Neuronal stem cell (in vitro differentiated cells): Measurements from ENCODE around the gene ZNF221.

Experiments
- DNase-seq: peaks from one replicate; pipeline ENCODE4 v3.0.0-alpha.2; 2013; ENCODE audit warnings: low spot score
- H2AFZ ChIP-seq: one replicate; pipeline ENCODE4 v1.6.1; 2013; ENCODE audit warnings: mild to moderate bottlenecking, low read length, inconsistent platforms
- H2AK5ac ChIP-seq: 2 replicates; pipeline ENCODE4 v1.6.1; 2013; ENCODE audit warnings: low read depth, mild to moderate bottlenecking, inconsistent platforms, low read length, moderate library complexity, mixed read lengths
- H2BK120ac ChIP-seq: 2 replicates; pipeline ENCODE4 v1.6.1; 2013; ENCODE audit warnings: low read depth, mild to moderate bottlenecking, inconsistent platforms, low read length, moderate library complexity, mixed read lengths
- H2BK12ac ChIP-seq: one replicate; pipeline ENCODE4 v1.6.1; 2013; ENCODE audit warnings: low read length, inconsistent platforms
- H2BK15ac ChIP-seq: 2 replicates; pipeline ENCODE4 v1.6.1; 2013; ENCODE audit warnings: mild to moderate bottlenecking, low read length, inconsistent platforms, mixed read lengths
- H2BK5ac ChIP-seq: one replicate; pipeline ENCODE4 v1.6.1; 2013; ENCODE audit warnings: inconsistent platforms, mild to moderate bottlenecking, low read length, moderate library complexity
- H3K14ac ChIP-seq: one replicate; pipeline ENCODE4 v1.6.1; 2013; ENCODE audit warnings: low read length, inconsistent platforms
- H3K18ac ChIP-seq: 2 replicates; pipeline ENCODE4 v1.6.1; 2013; ENCODE audit warnings: low read length, inconsistent platforms
- H3K23ac ChIP-seq: 2 replicates; pipeline ENCODE4 v1.6.1; 2013; ENCODE audit warnings: low read depth, mild to moderate bottlenecking, mixed read lengths, low read length, inconsistent platforms; ENCODE audit not compliant: poor library complexity
- H3K27ac ChIP-seq: replicated peaks from 3 replicates; pipeline ENCODE4 v1.5.1; 2013; ENCODE audit warnings: low read length, inconsistent platforms
- H3K27me3 ChIP-seq, 3 experiments: 2 replicates each; pipeline ENCODE4 v1.6.1; 2013; ENCODE audit warnings: low read length in 3 of 3, mild to moderate bottlenecking in 2 of 3, inconsistent platforms in 1 of 3, low read depth in 1 of 3, mixed read lengths in 1 of 3, moderate library complexity in 1 of 3; ENCODE audit not compliant: control insufficient read depth in 3 of 3, insufficient read depth in 3 of 3
- H3K36me3 ChIP-seq, 2 donors: replicated peaks in 1 of 2; 2 replicates each; pipeline ENCODE4 v1.6.1; 2013; ENCODE audit warnings: low read length in 2 of 2; ENCODE audit not compliant: control insufficient read depth in 2 of 2, insufficient read depth in 2 of 2
- H3K4ac ChIP-seq: 2 replicates; pipeline ENCODE4 v1.6.1; 2013; ENCODE audit warnings: inconsistent platforms, mild to moderate bottlenecking, low read length, moderate library complexity
- H3K4me1 ChIP-seq, 2 donors: 1 replicate in 1 of 2; 2 replicates in 1 of 2; pipeline ENCODE4 v1.6.1; 2013; ENCODE audit warnings: low read length in 2 of 2, low read depth in 1 of 2; ENCODE audit not compliant: control insufficient read depth in 2 of 2, insufficient read depth in 1 of 2
- H3K4me2 ChIP-seq: one replicate; pipeline ENCODE4 v1.6.1; 2013; ENCODE audit warnings: mild to moderate bottlenecking, low read length, inconsistent platforms; ENCODE audit not compliant: insufficient read depth, poor library complexity, severe bottlenecking
- H3K4me3 ChIP-seq, 2 donors: 2 replicates each; pipeline ENCODE4 v1.5.1; 2013; ENCODE audit warnings: low read length in 2 of 2, mild to moderate bottlenecking in 2 of 2, inconsistent platforms in 1 of 2, moderate library complexity in 1 of 2
- H3K79me1 ChIP-seq: one replicate; pipeline ENCODE4 v1.6.1; 2013; ENCODE audit warnings: low read depth, mild to moderate bottlenecking, inconsistent platforms, low read length, moderate library complexity
- H3K9ac ChIP-seq: one replicate; pipeline ENCODE4 v1.6.1; 2013; ENCODE audit warnings: mild to moderate bottlenecking, low read depth, low read length, inconsistent platforms; ENCODE audit not compliant: poor library complexity
- H3K9me3 ChIP-seq, 2 donors: replicated peaks in 1 of 2; 2 replicates each; pipeline versions ENCODE3 to v1.6.1; 2013; ENCODE audit warnings: low read length in 2 of 2, mild to moderate bottlenecking in 2 of 2, inconsistent platforms in 1 of 2, low read depth in 1 of 2, mixed read lengths in 1 of 2, moderate library complexity in 1 of 2; ENCODE audit not compliant: control insufficient read depth in 2 of 2, insufficient read depth in 1 of 2
- H4K8ac ChIP-seq: one replicate; pipeline ENCODE4 v1.6.1; 2013; ENCODE audit warnings: low read depth, mild to moderate bottlenecking, inconsistent platforms, low read length, moderate library complexity
- H4K91ac ChIP-seq: one replicate; pipeline ENCODE4 v1.6.1; 2013; ENCODE audit warnings: low read length, low read depth, mild to moderate bottlenecking, inconsistent platforms; ENCODE audit not compliant: poor library complexity
- WGBS, 2 donors: extraction: QIAGEN DNeasy Blood & Tissue Kit; methylation state at CpG; one replicate each; pipeline ENCODE4 v1.1.7; 2013; ENCODE audit warnings: missing lambda C conversion rate in 2 of 2, mixed read lengths in 1 of 2; ENCODE audit not compliant: insufficient read length in 2 of 2, insufficient replicate concordance in 1 of 2; ENCODE audit errors: extremely low coverage in 2 of 2; 5-methylcytosine and 5-hydroxymethylcytosine counted together

ZNF221 gene

GRCh38 chr19:43934055-43934984, 16.7 kb upstream of the ZNF221 start:
- no peaks in the 10 kb centered on the region for H3K79me1 ChIP-seq
- no peak overlapping the region for H3K4ac ChIP-seq
- H3K27ac ChIP-seq: no peak overlapping the region
- peak overlapping the region; percentile 97 for H2AFZ ChIP-seq
- no peak overlapping the region for H2AK5ac ChIP-seq
- no peak overlapping the region for H4K91ac ChIP-seq
- H3K9me3 ChIP-seq: peaks cover 0 to 19% of the 10 kb centered on the region in 2 donors
- no peak overlapping the region for H4K8ac ChIP-seq
- H3K9ac ChIP-seq: peak overlapping the region; percentile 83
- no peaks in the 10 kb centered on the region for H3K27me3 ChIP-seq
- no CpG with 5 or more reads among the region's 15 CpGs for WGBS, 2 donors
- DNase-seq: no peak
- peaks cover 1 to 3% of the 10 kb centered on the region in 2 donors for H3K4me1 ChIP-seq
- H2BK15ac ChIP-seq: no peak overlapping the region
- no peak overlapping the region for H3K14ac ChIP-seq
- no peak overlapping the region for H3K23ac ChIP-seq
- H2BK120ac ChIP-seq: no peak overlapping the region
- no peak overlapping the region for H2BK12ac ChIP-seq
- peak overlapping the region; percentile 63 for H3K4me2 ChIP-seq
- peak overlapping the region; percentile 4 for H3K18ac ChIP-seq
- H3K4me3 ChIP-seq: peak overlapping the region; percentile 86 to 87
- H2BK5ac ChIP-seq: no peak overlapping the region
- H3K36me3 ChIP-seq: peaks cover 11 to 45% of the 10 kb centered on the region in 2 donors

GRCh38 chr19:43934985-43935708, 15.9 kb upstream of the ZNF221 start, which contains the start of gene ZNF45:
TSS of gene ZNF45 (minus strand) at chr19:43935282. CDS start at chr19:43922185, 13,097 bp downstream.
- no peak within 1 kb of the TSS for H2BK5ac ChIP-seq
- DNase-seq: peak; percentile 82
- H3K18ac ChIP-seq: peak within 1 kb of the TSS; percentile 45
- H4K8ac ChIP-seq: no peak within 1 kb of the TSS
- H3K4me3 ChIP-seq: peak within 1 kb of the TSS; percentile 86 to 87
- H3K27me3 ChIP-seq: no peaks in the 10 kb centered on the region
- peaks cover 6 to 37% of the 10 kb centered on the region in 2 donors for H3K36me3 ChIP-seq
- no peak within 1 kb of the TSS for H3K23ac ChIP-seq
- H3K14ac ChIP-seq: no peak within 1 kb of the TSS
- no peak within 1 kb of the TSS for H4K91ac ChIP-seq
- H2BK12ac ChIP-seq: no peak within 1 kb of the TSS
- peaks cover 0 to 22% of the 10 kb centered on the region in 2 donors for H3K9me3 ChIP-seq
- WGBS, 2 donors: no CpG with 5 or more reads among the region's 42 CpGs
- H2AFZ ChIP-seq: peak within 1 kb of the TSS; percentile 97
- no peak within 1 kb of the TSS for H2BK120ac ChIP-seq
- H3K79me1 ChIP-seq: no peaks in the 10 kb centered on the region
- peak within 1 kb of the TSS; percentile 83 for H3K9ac ChIP-seq
- H2BK15ac ChIP-seq: no peak within 1 kb of the TSS
- H3K4me2 ChIP-seq: peak within 1 kb of the TSS; percentile 63
- peak within 1 kb of the TSS; percentile 52 for H3K27ac ChIP-seq
- no peak within 1 kb of the TSS for H3K4ac ChIP-seq
- H2AK5ac ChIP-seq: no peak within 1 kb of the TSS
- H3K4me1 ChIP-seq: peaks cover 1 to 3% of the 10 kb centered on the region in 2 donors

- H4K91ac ChIP-seq: no peak overlapping the region
- no peak for DNase-seq
- H4K8ac ChIP-seq: no peak overlapping the region
- H3K27me3 ChIP-seq: no peaks in the 10 kb centered on the region
- no peak overlapping the region for H2AK5ac ChIP-seq
- H3K4me3 ChIP-seq: no peak overlapping the region
- no CpG with 5 or more reads among the region's 5 CpGs for WGBS, 2 donors
- no peak overlapping the region for H3K9ac ChIP-seq
- H2BK15ac ChIP-seq: no peak overlapping the region
- no peak overlapping the region for H3K4me2 ChIP-seq
- H3K4me1 ChIP-seq: peaks cover 1 to 3% of the 10 kb centered on the region in 2 donors
- H2BK120ac ChIP-seq: no peak overlapping the region
- H3K36me3 ChIP-seq: peaks cover 2 to 27% of the 10 kb centered on the region in 2 donors
- H3K4ac ChIP-seq: no peak overlapping the region
- no peak overlapping the region for H3K23ac ChIP-seq
- no peak overlapping the region for H3K18ac ChIP-seq
- no peaks in the 10 kb centered on the region for H3K79me1 ChIP-seq
- no peak overlapping the region for H2BK12ac ChIP-seq
- H3K9me3 ChIP-seq: peaks cover 0 to 19% of the 10 kb centered on the region in 2 donors
- peak overlapping the region; percentile 18 for H2AFZ ChIP-seq
- no peak overlapping the region for H3K14ac ChIP-seq
- H3K27ac ChIP-seq: no peak overlapping the region
- H2BK5ac ChIP-seq: no peak overlapping the region
These were observed 14.8 kb upstream of the ZNF221 start for GRCh38 chr19:43936188-43936587.
